ENCODE data around the gene MINDY4. TPM values are rescaled to one million over a fixed set of nuclear protein-coding genes. Genes with fewer than 3 reads are reported as not detected.

The MINDY4 gene
- total and polyA plus RNA-seq, 10 of the 15 experiments (the other 5 are each of a cell fraction or from before 2014, with no cell fraction given): 0.10 to 0.90 (median 0.40) TPM

- 58% methylated on average over 4 of the region's 4 CpGs for WGBS (ENCODE audit: insufficient coverage, insufficient replicate concordance, low lambda C conversion rate, missing lambda C conversion rate)
- DNase-seq (ENCODE audit: low read depth, low spot score): no peak
- SMC1A ChIA-PET (ENCODE audit: uncharacterized antibody, unreplicated experiment): interaction anchor here (0.6 kb wide), 1 partner anchor 339 kb away, joined by 4 read pairs; no protein-coding TSS in a partner anchor
- FAIRE-seq: no peak
- ATAC-seq: no peak
- Histone ChIP-seq H3K9me3 (replicated peaks; ENCODE audit: control insufficient read depth, insufficient read depth, low read length) (no peaks in the 10 kb centered on the region), H2AFZ (ENCODE audit: control insufficient read depth, low read depth, low read length) (no peak overlapping the region), H3K27me3 (replicated peaks in 1 of 2; ENCODE audit: control insufficient read depth in 2 of 2, insufficient read depth in 2 of 2, low read length in 1 of 2) (no peaks in the 10 kb centered on the region; a peak in 1 of 4 replicates), H3K4me1 (ENCODE audit: control insufficient read depth, insufficient read depth, low read length) (no peaks in the 10 kb centered on the region), H3K79me2 (ENCODE audit: control insufficient read depth, insufficient read depth, low read length) (no peaks in the 10 kb centered on the region), H3K36me3 (ENCODE audit: control insufficient read depth in 2 of 2, insufficient read depth in 2 of 2, low read length in 1 of 2) (no peaks in the 10 kb centered on the region), H3K27ac (ENCODE audit: control insufficient read depth, insufficient read depth) (no peak overlapping the region), H4K20me1 (ENCODE audit: control insufficient read depth, insufficient read depth) (no peaks in the 10 kb centered on the region), H3K4me2 (ENCODE audit: control insufficient read depth, insufficient read depth) (no peak overlapping the region), H3K9ac (ENCODE audit: control insufficient read depth, insufficient read depth, low read length) (no peak overlapping the region), H3K4me3 (no peak overlapping the region)
- in situ Hi-C loops (cut with MboI) (no loop called here), intact Hi-C loops (cut with micrococcal nuclease; ENCODE audit: unreplicated experiment) (no loop called here)
- BruUV-seq (replicated peaks): no TSS peak
- POLR2A ChIA-PET: no interaction called here
- CTCF ChIA-PET: no interaction called here
- RAD21 ChIA-PET (ENCODE audit: unreplicated experiment): no interaction called here
- TF ChIP-seq PBX3 (IDR thresholded peaks at IDR 0.05; ENCODE audit: insufficient replicate concordance, low read depth, low read length): no peak
- TF ChIP-seq ZBTB33 (IDR thresholded peaks at IDR 0.05): no peak
- no peak for TF ChIP-seq BCLAF1 (IDR thresholded peaks at IDR 0.05)
- no peak for TF ChIP-seq ZNF687 (IDR thresholded peaks at IDR 0.05)
- no peak for TF ChIP-seq HDGF (IDR thresholded peaks at IDR 0.05)
- no peak for TF ChIP-seq NRF1 (conservative IDR thresholded peaks at IDR 0.05; ENCODE audit: low read depth, low read length)
- no peak for TF ChIP-seq EED (IDR thresholded peaks at IDR 0.05; ENCODE audit: low read depth)
- no peak for TF ChIP-seq REST (IDR thresholded peaks at IDR 0.05; ENCODE audit: low read depth, low read length)
- no peak for TF ChIP-seq FOXK2 (IDR thresholded peaks at IDR 0.05)
- TF ChIP-seq RB1 (IDR thresholded peaks at IDR 0.05; ENCODE audit: borderline replicate concordance): no peak
- TF ChIP-seq TBL1XR1 (IDR thresholded peaks at IDR 0.05; ENCODE audit: low read depth, low read length): no peak
Measured at GRCh38 chr7:30918676-30919075, 147.5 kb downstream of the MINDY4 start.
